ENCODE data around the gene URAD.
A peak's percentile ranks its signal among the peaks of the same experiment; 100 is the strongest.
"Not testable (repeated sequence)": the region's sequence is repeated elsewhere in the genome, so short reads cannot be mapped to it uniquely, and the experiment has no call there.

URAD gene, protein sequence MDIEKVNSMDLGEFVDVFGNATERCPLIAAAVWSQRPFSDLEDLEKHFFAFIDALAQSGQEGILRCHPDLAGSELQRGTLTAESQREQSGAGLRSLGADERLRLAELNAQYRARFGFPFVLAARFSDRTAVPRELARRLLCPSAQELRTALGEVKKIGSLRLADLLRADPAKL

DNA sequence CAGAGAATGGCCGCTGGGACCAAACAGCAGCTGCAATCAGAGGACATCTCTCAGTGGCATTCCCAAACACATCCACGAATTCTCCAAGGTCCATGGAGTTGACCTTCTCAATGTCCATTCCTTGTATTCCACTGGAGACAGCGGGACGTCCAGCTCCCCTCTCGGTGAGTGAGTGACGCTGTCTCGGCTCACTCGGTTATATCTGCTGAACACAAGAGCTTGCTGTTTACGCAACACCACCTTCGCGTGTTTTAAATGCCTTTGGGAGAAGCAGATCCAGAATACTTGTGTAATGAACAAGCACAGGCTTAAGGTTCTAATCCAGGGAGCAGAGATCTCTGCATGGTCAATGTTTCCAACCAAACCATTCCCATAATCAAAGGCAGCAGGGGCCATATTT, at the start of gene URAD:
URAD (minus strand) TSS at position 174 of the 400 bp plus-strand sequence; CDS start at position 118, 56 bp downstream.
- TF ChIP-seq JUND (IDR thresholded peaks at IDR 0.05; ENCODE audit: low read depth): no peak
- peak in 1 of 2 experiments; percentile 45 for DNase-seq (ENCODE audit: low read depth in 1 of 2, low spot score in 1 of 2)
- in situ Hi-C loops (cut with HindIII; ENCODE audit: low pct_unique_long_range_greater_than_20kb, low sequenced_read_pairs): no loop called here

DNA sequence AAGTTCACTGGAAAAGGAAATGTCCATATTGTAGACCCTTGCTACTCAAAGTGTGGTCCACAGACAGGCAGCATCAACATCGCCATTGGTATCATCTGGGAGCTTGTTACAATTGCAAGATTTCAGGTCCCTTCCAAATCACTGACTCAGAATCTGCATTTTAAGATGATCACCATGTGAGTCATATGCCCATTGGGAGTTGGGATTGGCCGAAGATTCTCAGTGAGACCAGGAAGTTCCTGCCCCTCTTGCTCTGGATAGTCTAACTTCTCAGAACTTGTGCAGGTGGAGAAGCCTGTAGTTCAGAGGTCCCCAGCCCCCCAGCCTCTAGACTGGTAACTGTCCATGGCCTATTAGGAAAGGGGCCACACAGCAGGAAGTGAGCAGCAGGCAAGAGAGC, 48.9 kb upstream of the URAD start:
- in situ Hi-C loops (cut with HindIII; ENCODE audit: low pct_unique_long_range_greater_than_20kb, low sequenced_read_pairs): no loop called here
- no peak for DNase-seq (ENCODE audit: low read depth in 1 of 2, low spot score in 1 of 2)
- no peak for TF ChIP-seq JUND (IDR thresholded peaks at IDR 0.05; ENCODE audit: low read depth)

DNA sequence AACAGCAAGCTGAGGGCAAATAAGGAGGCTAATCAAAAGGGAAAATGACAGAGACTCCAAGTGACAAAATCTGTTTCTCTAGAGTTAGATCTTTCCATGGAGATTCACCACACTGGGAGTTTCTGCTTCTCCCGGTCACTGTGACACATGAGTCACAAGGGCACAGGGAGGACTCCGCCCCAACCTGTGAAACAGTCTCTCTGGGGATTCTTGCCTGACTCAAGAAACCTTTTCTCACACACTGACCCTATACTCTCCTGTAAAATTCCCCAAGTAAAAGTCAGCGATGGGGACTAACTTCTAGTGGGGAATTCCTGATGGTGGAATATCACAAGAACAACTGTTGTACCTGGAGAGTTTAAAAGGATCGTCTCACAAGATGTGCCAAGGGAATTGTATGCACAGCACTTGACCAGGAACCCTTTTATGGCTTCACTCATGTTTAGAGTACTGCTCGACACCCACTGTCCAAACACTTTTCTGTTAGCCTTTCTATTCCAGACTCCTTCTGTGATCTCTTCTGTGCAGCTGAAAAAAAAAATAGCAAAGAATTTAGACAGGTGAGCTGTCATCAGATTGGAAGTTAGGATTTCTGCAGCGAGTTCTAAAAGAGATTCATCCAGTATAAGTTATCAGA, 46.8 kb upstream of the URAD start:
- peak in 1 of 2 experiments; percentile 53 for DNase-seq (ENCODE audit: low read depth in 1 of 2, low spot score in 1 of 2)
- in situ Hi-C loops (cut with HindIII; ENCODE audit: low pct_unique_long_range_greater_than_20kb, low sequenced_read_pairs): no loop called here
- TF ChIP-seq JUND (IDR thresholded peaks at IDR 0.05; ENCODE audit: low read depth): no peak

GRCh38 chr13:28033894-28034655, 45.6 kb upstream of the URAD start:
- TF ChIP-seq JUND (IDR thresholded peaks at IDR 0.05; ENCODE audit: low read depth): no peak
- no peak for DNase-seq (ENCODE audit: low read depth in 1 of 2, low spot score in 1 of 2)
- in situ Hi-C loops (cut with HindIII; ENCODE audit: low pct_unique_long_range_greater_than_20kb, low sequenced_read_pairs): no loop called here

- in situ Hi-C loops (cut with HindIII; ENCODE audit: low pct_unique_long_range_greater_than_20kb, low sequenced_read_pairs): not testable (repeated sequence)
Measured at GRCh38 chr13:28032438-28032837, 43.9 kb upstream of the URAD start.

GRCh38 chr13:28031896-28032288, 43.4 kb upstream of the URAD start:
- DNase-seq (ENCODE audit: low read depth in 1 of 2, low spot score in 1 of 2): no peak
- TF ChIP-seq JUND (IDR thresholded peaks at IDR 0.05; ENCODE audit: low read depth): no peak
- in situ Hi-C loops (cut with HindIII; ENCODE audit: low pct_unique_long_range_greater_than_20kb, low sequenced_read_pairs): no loop called here

More at GRCh38 chr13:28032438-28032837, 43.9 kb upstream of the URAD start:
- DNase-seq (ENCODE audit: low read depth in 1 of 2, low spot score in 1 of 2): not testable (repeated sequence)

GRCh38 chr13:28031220-28031895, 42.9 kb upstream of the URAD start:
- no peak for DNase-seq (ENCODE audit: low read depth in 1 of 2, low spot score in 1 of 2)
- TF ChIP-seq JUND (IDR thresholded peaks at IDR 0.05; ENCODE audit: low read depth): no peak
- in situ Hi-C loops (cut with HindIII; ENCODE audit: low pct_unique_long_range_greater_than_20kb, low sequenced_read_pairs): no loop called here

- in situ Hi-C loops (cut with HindIII; ENCODE audit: low pct_unique_long_range_greater_than_20kb, low sequenced_read_pairs): no loop called here
- no peak for DNase-seq (ENCODE audit: low read depth in 1 of 2, low spot score in 1 of 2)
- TF ChIP-seq JUND (IDR thresholded peaks at IDR 0.05; ENCODE audit: low read depth): no peak
Measured at GRCh38 chr13:28027607-28028364, 39.3 kb upstream of the URAD start.

- no peak for TF ChIP-seq JUND (IDR thresholded peaks at IDR 0.05; ENCODE audit: low read depth)
Measured at GRCh38 chr13:28027071-28027470, 38.6 kb upstream of the URAD start.

GRCh38 chr13:28026508-28026907, 38.0 kb upstream of the URAD start:
- in situ Hi-C loops (cut with HindIII; ENCODE audit: low pct_unique_long_range_greater_than_20kb, low sequenced_read_pairs): no loop called here
- no peak for DNase-seq (ENCODE audit: low read depth in 1 of 2, low spot score in 1 of 2)
- no peak for TF ChIP-seq JUND (IDR thresholded peaks at IDR 0.05; ENCODE audit: low read depth)

More at GRCh38 chr13:28027071-28027470, 38.6 kb upstream of the URAD start:
- DNase-seq (ENCODE audit: low read depth in 1 of 2, low spot score in 1 of 2): no peak
- in situ Hi-C loops (cut with HindIII; ENCODE audit: low pct_unique_long_range_greater_than_20kb, low sequenced_read_pairs): no loop called here

GRCh38 chr13:28022848-28023518, 34.5 kb upstream of the URAD start:
- in situ Hi-C loops (cut with HindIII; ENCODE audit: low pct_unique_long_range_greater_than_20kb, low sequenced_read_pairs): no loop called here
- TF ChIP-seq JUND (IDR thresholded peaks at IDR 0.05; ENCODE audit: low read depth): no peak
- no peak for DNase-seq (ENCODE audit: low read depth in 1 of 2, low spot score in 1 of 2)

DNA sequence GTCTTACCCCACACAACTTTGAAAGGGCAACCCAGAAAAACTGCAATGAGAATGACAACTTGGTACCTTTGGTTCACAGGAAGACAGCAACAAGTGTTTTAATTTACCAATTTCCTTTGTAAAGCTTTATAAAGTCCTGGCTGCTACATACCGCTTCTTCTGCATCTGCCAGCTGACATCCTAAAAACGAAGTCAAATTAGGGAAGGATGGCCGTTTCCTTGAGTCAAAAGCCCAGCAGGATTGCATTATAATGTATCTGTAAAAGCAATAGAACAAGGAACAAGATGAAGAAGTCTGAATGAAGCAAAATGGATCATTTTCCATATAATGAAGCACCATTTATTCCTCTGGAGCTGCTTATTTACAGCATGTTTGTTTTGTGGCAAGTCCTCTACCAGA, 25.8 kb upstream of the URAD start:
- no peak for TF ChIP-seq JUND (IDR thresholded peaks at IDR 0.05; ENCODE audit: low read depth)
- no peak for DNase-seq (ENCODE audit: low read depth in 1 of 2, low spot score in 1 of 2)
- in situ Hi-C loops (cut with HindIII; ENCODE audit: low pct_unique_long_range_greater_than_20kb, low sequenced_read_pairs): no loop called here
